ENCODE results near the gene GBF1.

The GBF1 gene

DNA sequence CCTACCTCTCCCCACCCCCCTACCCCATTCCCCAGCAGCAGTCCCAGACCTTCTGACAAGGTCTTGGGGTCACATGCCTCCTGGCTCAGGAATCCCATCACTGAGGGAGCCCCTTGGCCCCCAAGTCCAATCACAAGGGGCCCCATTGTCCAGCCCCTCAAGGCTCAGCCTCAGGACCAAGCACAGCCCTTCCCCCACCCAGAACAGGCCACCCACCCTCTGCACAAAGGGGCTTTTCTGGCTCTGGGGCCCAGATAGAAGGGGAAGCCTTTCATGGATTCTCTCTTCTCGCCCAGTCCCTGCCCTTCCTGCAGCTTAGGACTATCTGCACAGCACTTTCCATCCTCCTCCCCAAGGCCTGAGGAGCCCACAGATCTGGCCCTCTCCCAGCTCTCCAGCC lies 180.1 kb downstream of the GBF1 start:
- DNase-seq (ENCODE audit: low read depth): no peak

DNA sequence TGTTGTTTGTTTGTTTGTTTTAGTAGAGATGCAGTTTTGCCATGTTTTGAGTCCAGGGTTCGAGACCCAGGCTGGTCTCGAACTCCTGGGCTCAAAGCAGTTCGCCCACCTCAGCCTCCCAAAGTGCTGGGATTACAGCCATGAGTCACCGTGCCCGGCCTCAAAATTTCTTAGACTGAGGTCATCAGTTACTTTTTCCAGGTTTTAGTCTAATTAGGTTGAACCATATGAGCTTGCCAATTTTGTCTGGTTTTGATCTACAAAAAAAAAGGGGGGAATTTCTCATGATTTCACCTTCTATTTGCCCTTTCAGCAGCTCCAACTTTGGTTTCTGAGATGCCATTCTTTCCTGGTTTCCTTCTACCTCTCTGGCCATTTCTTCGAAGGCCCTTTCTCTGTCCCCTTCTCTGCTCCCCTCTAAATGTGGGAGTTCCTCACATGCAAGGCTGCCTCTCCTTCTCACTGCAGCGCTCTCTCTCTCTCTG lies 181.5 kb downstream of the GBF1 start:
- DNase-seq (ENCODE audit: low read depth): no peak

DNA sequence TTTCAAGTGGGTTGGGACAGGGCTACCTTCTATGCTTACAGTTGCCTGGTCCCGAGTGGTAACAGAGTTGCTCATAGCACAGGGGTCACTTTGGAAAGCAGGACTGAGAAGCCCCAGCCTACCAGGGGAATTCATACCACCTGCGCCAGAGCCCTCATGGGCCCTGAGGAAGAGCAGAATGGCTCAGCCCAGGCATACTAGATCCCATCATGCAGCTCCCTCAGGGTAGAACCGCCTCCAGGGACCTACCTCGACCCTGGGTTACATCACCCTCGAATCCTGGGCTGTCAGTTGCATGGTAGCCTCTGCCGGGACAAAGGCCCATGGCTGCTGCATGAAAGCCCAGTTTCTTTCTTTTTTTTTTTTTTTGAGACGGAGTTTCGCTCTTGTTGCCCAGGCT lies 184.1 kb downstream of the GBF1 start:
- no peak for DNase-seq (ENCODE audit: low read depth)

DNA sequence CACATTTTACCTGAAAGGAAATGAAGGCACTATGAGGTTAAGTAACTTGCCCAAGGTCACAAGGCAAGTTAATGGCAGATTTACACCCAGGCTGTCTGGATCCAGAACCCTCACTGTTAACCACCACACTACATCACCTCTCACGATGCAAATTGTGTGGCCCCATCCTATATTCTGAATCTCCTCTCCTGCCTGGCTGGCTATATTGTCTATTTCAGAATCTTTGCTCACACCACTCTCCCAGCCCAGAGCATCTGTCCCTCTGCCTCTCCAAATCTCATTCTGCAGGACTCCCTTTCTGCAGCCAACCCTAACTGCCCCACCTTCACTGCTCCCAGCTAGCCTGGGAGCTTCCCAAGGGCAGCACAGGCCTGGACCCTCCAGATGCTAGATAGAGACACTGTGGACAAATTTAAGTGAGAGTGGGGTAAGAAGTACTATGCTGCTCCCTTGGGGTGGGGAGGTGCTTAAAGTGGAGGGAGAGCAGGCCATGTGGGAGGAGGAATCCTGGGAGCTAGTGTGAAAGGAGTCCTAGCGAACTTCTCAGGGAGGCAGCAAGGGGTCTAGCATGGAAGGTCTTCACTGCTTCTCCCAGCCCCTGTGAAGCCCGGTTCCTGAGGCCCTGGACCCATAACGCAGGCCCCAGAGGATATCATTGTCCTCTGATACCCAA lies 186.3 kb downstream of the GBF1 start:
- DNase-seq (ENCODE audit: low read depth): no peak
